HG03060 (cell line): ENCODE measurements around the gene CYP2B6.
"Not testable (repeated sequence)": the region's sequence is repeated elsewhere in the genome, so short reads cannot be mapped to it uniquely, and the experiment has no call there.

ENCODE experiments used
- ATAC-seq: cut with Tn5 transposase; IDR thresholded peaks from one replicate; pipeline ENCODE4 v1.9.1; 2021; ENCODE audit warnings: low read depth, moderate number of reproducible peaks; ENCODE audit not compliant: unreplicated experiment

CYP2B6 gene

DNA sequence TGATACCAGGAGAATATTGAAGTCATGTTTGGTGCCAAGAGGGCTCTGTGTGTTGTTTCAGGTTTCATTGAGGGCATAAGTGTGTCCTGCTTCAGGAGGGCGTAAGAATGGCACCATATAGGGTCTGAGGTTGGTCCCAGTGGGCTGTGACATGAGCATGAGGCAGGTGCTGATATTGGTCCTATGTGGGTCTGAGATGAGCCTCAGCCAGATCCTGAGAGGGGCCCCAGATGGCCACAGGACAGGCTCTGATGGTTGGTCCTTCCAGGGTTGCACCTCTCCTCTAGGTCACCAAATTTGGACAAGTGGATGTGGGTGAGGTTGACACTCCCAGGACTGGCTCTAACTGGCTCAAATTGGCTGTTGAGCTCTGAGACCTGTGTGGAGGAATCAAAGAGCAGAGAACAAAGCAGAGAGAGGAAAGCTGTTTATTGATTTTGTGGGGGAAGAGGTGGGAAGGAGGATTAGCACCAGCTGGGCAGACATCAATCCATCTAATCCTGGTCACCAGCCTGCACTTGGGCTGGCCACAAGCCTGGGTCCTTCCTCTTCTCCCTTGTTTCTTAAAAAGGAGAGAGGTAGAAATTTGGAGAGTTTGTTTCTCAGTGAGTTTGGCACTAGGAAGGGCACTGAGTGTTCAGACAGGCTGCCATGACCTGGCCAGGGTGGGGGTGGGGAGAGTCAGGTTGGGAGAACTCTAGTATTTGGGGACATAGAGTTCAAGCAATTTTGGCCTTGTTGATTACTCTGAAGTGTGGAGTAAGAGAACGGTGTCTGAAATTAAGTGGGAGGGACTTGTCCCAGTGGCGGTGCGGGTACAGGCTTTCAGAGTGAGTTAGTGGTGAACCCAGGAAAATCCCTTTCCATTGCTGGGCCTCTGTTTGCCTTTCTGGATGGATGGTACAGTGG lies 38.7 kb downstream of the CYP2B6 start:
- ATAC-seq, result no peak

DNA sequence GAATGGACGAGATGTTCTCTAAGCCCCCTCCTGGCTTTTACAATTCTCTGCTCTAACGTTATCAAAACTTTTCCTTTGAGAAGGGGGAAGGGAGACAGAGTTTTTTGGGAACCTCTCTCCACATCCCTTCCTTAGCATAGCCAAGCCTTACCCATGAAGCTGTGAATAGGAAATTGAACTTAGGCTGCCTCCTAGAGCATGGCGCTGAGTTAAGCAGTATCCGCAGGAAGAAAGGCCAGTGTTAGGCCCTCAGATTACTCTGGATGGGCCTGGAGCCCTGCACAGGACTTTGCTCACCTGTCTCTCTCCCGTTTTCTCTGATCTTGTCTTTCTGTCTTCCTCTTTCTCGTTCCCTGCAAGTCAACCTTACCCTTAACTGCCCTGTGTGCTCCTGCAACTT lies 39.6 kb downstream of the CYP2B6 start:
- ATAC-seq, result no peak

DNA sequence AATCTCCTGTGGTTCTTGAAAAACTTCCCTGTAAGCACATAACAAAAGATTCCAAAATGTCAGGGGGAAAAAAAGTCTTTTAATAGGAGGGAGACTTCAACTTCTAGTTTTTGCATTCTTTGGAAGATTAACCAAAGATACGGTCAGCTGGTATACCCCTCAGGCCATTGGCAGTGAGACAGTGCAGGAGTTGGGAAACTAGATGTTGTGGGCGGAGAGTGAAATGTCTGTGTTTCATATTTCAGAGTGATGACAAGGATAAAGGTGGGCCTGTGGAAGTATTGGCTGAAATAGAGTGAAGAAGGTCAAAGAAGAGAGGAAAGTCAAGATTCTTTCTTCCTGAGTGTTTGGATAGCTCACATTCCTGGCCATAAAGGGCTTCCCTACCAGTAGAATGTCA lies 40.8 kb downstream of the CYP2B6 start:
- ATAC-seq, result no peak

DNA sequence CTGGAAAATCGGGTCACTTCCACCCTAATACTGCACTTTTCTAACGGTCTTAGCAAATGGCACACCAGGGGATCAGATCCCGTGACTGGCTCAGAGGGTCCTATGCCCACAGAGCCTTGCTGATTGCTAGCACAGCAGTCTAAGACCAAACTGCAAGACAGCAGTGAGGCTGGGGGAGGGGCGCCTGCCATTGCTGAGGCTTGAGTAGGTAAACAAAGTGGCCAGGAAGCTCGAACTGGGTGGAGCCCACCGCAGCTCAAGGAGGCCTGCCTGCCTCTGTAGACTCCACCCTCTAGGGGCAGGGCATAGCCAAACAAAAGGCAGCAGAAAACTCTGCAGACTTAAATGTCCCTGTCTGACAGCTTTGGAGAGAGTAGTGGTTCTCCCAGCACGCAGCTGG lies 42.2 kb downstream of the CYP2B6 start:
- not testable (repeated sequence) for ATAC-seq

DNA sequence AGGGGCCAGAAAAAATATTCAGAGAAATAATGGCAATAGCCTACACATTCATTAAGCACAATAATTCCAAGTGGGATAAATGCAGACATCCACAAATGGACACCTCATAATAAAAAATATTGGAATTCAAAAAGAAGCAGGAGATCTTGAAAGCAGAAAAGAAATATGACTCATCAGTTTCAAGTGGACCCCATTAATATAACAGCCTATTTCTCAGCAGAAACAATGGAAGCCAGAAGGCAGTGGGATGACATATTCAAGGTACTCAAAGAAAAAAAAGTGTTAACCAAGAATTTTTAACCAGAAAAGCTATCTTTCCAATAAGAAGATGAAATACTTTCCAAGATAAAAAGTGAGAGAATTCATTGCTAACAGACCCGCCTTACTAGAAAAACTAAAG lies 48.7 kb downstream of the CYP2B6 start:
- no peak for ATAC-seq

DNA sequence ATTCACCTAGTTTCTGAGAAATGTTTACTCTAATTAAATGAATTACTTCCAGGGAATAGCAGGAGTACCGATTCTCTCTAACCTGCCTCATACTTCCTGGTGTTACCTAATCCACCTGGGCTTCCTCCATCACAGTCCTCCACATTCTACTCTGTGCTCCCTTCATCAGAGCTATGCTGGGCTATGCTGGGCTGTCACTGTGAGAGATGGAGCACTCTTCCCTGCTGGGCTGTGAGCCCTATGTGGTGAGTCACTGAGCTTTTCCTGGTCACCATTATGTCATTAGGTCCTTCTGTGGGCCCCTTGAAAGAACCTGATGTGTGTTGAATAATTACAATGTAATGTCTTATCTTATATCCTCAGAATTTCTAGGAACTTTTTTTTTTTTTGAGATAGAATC lies 54.0 kb downstream of the CYP2B6 start:
- not testable (repeated sequence) for ATAC-seq

DNA sequence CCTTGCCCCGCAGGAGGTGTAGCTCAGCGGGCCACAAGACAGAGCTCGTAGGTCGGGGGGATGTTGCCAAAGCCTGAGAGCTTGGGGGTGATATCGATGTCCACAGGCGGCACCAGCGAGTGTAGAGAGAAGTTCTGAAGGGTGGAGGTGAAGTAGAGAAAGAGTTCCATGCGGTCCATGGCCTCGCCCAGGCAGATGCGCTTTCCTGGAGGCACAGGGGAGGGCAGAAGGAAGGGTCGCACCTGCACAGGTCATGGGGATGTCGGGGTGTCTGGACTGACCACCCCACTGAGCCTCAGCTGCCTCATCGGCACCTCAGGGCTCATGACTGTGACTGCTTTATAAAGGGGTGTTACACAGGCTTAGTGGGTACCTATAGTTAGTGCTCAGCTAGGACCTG lies 59.3 kb downstream of the CYP2B6 start:
- no peak for ATAC-seq

DNA sequence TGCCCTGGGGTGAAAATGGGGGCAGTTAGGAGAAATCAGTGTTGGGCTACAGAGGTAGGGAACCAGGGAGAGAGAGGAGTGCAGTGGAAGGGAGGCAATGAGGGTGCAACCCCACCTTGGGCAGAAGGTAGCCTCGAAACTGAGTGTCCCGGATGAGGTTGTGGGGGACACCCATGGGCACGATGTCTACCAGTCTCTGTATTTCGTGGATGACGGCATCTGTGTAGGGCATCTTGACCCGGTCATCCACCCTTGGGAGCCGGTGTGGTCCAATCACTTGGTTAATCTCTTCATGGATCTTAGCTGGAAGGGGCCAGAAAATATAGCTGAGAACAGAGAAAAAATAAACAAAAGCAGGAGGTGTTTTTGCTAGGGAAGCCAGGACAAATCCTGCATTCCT lies 61.1 kb downstream of the CYP2B6 start:
- ATAC-seq, result not testable (repeated sequence)

DNA sequence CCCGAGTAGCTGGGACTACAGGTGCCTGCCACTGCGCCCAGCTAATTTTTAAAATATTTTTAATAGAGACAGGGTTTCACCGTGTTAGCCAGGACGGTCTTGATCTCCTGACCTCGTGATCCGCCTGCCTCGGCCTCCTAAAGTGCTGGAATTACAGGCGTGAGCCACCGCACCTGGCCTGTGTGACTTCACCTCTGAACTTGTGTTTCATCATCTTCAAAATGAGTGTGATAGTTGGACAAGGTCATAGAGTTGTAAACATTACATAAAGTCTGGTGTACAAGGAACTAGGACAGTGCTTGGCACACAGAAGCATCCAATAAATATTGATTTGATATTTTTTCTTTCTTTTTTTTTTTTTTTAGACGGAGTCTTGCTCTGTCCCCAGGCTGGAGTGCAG lies 62.2 kb downstream of the CYP2B6 start:
- not testable (repeated sequence) for ATAC-seq

DNA sequence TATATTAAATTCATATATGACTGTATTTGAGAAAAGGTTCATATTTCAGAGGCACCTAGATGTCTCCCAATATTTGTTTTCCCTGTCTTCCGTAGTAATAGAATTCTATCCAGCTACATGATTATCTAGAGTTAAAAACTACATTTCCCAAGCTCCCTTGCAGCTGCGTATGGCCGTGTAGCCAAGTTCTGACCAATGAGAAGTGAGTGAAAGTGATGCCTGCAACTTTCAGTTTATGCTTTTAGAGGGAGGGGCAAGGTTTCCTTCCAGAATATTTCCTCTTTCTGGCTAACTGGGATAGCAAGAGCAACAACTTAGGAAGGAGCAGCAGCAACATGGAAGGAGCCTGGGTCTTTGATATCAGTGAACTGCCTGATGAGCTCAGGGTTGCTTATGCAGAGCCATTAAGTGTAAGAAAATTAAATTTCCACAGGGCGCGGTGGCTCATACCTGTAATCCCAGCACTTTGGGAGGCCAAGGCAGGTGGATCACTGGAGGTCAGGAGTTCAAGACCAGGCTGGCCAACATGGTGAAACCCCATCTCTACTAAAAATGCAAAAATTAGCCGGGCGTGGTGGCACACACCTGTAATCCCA lies 74.0 kb downstream of the CYP2B6 start:
- ATAC-seq, result no peak
